Endothelial cell of umbilical vein (primary cell): Measurements from ENCODE around the gene DHRS7B. TPM values are rescaled to one million over a fixed set of nuclear protein-coding genes. Genes with fewer than 3 reads are reported as not detected.

Experiments
- BruUV-seq: library from RNA; stranded (reverse); fragments of 400-500 nt; replicated peaks from 2 replicates; lab custom pipeline; 2021; lab: Mats Ljungman, UMichigan
- CTCF ChIA-PET: fragments of 300-600, 350-600 bp; sonication (Branson Sonifier 250); formaldehyde crosslinking; loops from one replicate; lab custom pipeline; 2021; ENCODE audit warnings: antibody characterized with exemption, inconsistent platforms; lab: Charles Lee
- POLR2A ChIA-PET: fragments of 300-600, 350-600 bp; sonication (Branson Sonifier 250); formaldehyde crosslinking; loops from one replicate; lab custom pipeline; 2021; ENCODE audit warnings: antibody characterized with exemption, inconsistent platforms; lab: Charles Lee
- DNase-seq: peaks from one replicate; pipeline ENCODE4 v3.0.0-alpha.2; 2011; ENCODE audit warnings: low read depth, low spot score
- FAIRE-seq: peaks from 2 replicates; lab custom pipeline; 2011; peaks lifted over from hg19 to GRCh38; lab: Jason Lieb, UNC
- H2AFZ ChIP-seq: 2 replicates; pipeline ENCODE4 v1.6.0; 2012; ENCODE audit warnings: low read depth, low read length, control low read depth, inconsistent platforms
- H3K27ac ChIP-seq: 2 replicates; pipeline ENCODE4 v1.5.1; 2011; ENCODE audit warnings: low read depth, mild to moderate bottlenecking, control low read depth, low read length, moderate library complexity; ENCODE audit not compliant: insufficient read depth
- H3K27me3 ChIP-seq, 2 experiments: 2 replicates each; pipeline versions ENCODE4 v1.6.0 to v1.6.1; 2011; ENCODE audit warnings: low read length in 2 of 2, mixed read lengths in 1 of 2; ENCODE audit not compliant: control insufficient read depth in 2 of 2, insufficient read depth in 2 of 2
- H3K36me3 ChIP-seq, 2 experiments: 2 replicates in 1 of 2; 3 replicates in 1 of 2; pipeline ENCODE4 v1.5.1; 2011; ENCODE audit warnings: low read length in 2 of 2, mild to moderate bottlenecking in 1 of 2, moderate library complexity in 1 of 2; ENCODE audit not compliant: control insufficient read depth in 2 of 2, insufficient read depth in 2 of 2; ENCODE audit errors: extremely low read depth in 1 of 2
- H3K4me1 ChIP-seq: 3 replicates; pipeline ENCODE4 v1.5.1; 2011; ENCODE audit warnings: mild to moderate bottlenecking, low read length; ENCODE audit not compliant: control insufficient read depth, insufficient read depth; ENCODE audit errors: extremely low read depth
- H3K4me2 ChIP-seq: 2 replicates; pipeline ENCODE4 v1.6.1; 2011; ENCODE audit warnings: low read length, control low read depth, mixed read lengths; ENCODE audit not compliant: insufficient read depth
- H3K4me3 ChIP-seq, 3 experiments: fragments of 200-600 bp in 1 of 3; sonication (generic), shearing (Covaris generic) in 1 of 3; replicated peaks in 1 of 3; 2 replicates each; pipeline ENCODE4 v1.5.1; 2011 to 2016; ENCODE audit warnings: control low read depth in 3 of 3, low read length in 3 of 3, mild to moderate bottlenecking in 2 of 3, inconsistent platforms in 1 of 3, low read depth in 1 of 3, moderate library complexity in 1 of 3; ENCODE audit not compliant: insufficient read depth in 1 of 3
- H3K79me2 ChIP-seq: 2 replicates; pipeline ENCODE4 v1.6.0; 2012; ENCODE audit warnings: low read length, inconsistent platforms; ENCODE audit not compliant: control insufficient read depth, insufficient read depth
- H3K9ac ChIP-seq: replicated peaks from 2 replicates; pipeline ENCODE3; 2011; ENCODE audit warnings: low read length, control low read depth; ENCODE audit not compliant: insufficient read depth; ENCODE audit errors: extremely low read depth
- H3K9me1 ChIP-seq: replicated peaks from 3 replicates; pipeline ENCODE4 v1.6.0; 2011; ENCODE audit warnings: mild to moderate bottlenecking, low read length; ENCODE audit not compliant: control insufficient read depth, insufficient read depth; ENCODE audit errors: extremely low read depth
- H3K9me3 ChIP-seq: replicated peaks from 2 replicates; pipeline ENCODE4 v1.5.1; 2012; ENCODE audit warnings: low read length, inconsistent platforms; ENCODE audit not compliant: control insufficient read depth, insufficient read depth
- H4K20me1 ChIP-seq: replicated peaks from 2 replicates; pipeline ENCODE3; 2011; ENCODE audit warnings: mild to moderate bottlenecking, low read length; ENCODE audit not compliant: control insufficient read depth, insufficient read depth; ENCODE audit errors: extremely low read depth
- EZH2 ChIP-seq: IDR thresholded peaks from 2 replicates; pipeline ENCODE4 v1.6.1; 2012; ENCODE audit warnings: borderline replicate concordance, low read depth, mild to moderate bottlenecking, moderate library complexity, low read length, inconsistent platforms; ENCODE audit not compliant: severe bottlenecking
- MYC ChIP-seq: IDR thresholded peaks from one replicate; pipeline ENCODE4 v1.6.1; 2011; ENCODE audit warnings: mild to moderate bottlenecking, low read depth, low read length
- POLR2A ChIP-seq: IDR thresholded peaks from 2 replicates; pipeline ENCODE4 v1.6.1; 2012; ENCODE audit warnings: low read depth, mild to moderate bottlenecking, control low read depth, low read length
- POLR2AphosphoS5 ChIP-seq: IDR thresholded peaks from 2 replicates; pipeline ENCODE4 v1.6.1; 2012; ENCODE audit warnings: low read depth, mild to moderate bottlenecking, control low read depth, low read length, moderate library complexity; ENCODE audit not compliant: insufficient read depth
- dilution Hi-C: fragments of 300-500 bp; cut with MboI; formaldehyde crosslinking; loops from one replicate; pipeline ENCODE4 v1.15.0; 2019; ENCODE audit warnings: low sequenced_read_pairs; ENCODE audit not compliant: extremely low pct_ligation_motif_present
- intact Hi-C: fragments of 100-400 bp; cut with micrococcal nuclease; formaldehyde crosslinking; loops from one replicate; pipeline ENCODE4 v1.10.0; 2022
- polyA plus RNA-seq, 4 experiments: library from polyadenylated mRNA; depleted of rRNA in 3 of 4; stranded (reverse) in 3 of 4; unstranded in 1 of 4; fragments of >200 nt; gene quantifications; 2 replicates each; pipeline versions ENCODE4 v1.2.1 to v1.2.3, GENCODE V29; 2011 to 2012; ENCODE audit warnings: missing spikeins in 1 of 4
- small RNA-seq: library from RNA; depleted of rRNA; stranded (forward); fragments of <200 nt; gene quantifications from one replicate; pipeline ENCODE3, GENCODE V24; 2012; ENCODE audit warnings: low replicate concordance, low read depth; ENCODE audit not compliant: insufficient read depth, insufficient read length
- total RNA-seq: library from RNA; stranded (reverse); gene quantifications from 2 replicates; pipeline ENCODE4 v1.2.3, GENCODE V29; 2021
- TF ChIP-seq, protein P1 (sequence below): IDR thresholded peaks from 2 replicates; pipeline ENCODE4 v1.6.1; 2011; ENCODE audit not compliant: insufficient read depth, insufficient read length

Gene DHRS7B
- total and polyA plus RNA-seq, 2 donors (not counting 3 experiments of a cell fraction or from before 2014, with no cell fraction given), result 14.0 to 28.1 TPM

DNA sequence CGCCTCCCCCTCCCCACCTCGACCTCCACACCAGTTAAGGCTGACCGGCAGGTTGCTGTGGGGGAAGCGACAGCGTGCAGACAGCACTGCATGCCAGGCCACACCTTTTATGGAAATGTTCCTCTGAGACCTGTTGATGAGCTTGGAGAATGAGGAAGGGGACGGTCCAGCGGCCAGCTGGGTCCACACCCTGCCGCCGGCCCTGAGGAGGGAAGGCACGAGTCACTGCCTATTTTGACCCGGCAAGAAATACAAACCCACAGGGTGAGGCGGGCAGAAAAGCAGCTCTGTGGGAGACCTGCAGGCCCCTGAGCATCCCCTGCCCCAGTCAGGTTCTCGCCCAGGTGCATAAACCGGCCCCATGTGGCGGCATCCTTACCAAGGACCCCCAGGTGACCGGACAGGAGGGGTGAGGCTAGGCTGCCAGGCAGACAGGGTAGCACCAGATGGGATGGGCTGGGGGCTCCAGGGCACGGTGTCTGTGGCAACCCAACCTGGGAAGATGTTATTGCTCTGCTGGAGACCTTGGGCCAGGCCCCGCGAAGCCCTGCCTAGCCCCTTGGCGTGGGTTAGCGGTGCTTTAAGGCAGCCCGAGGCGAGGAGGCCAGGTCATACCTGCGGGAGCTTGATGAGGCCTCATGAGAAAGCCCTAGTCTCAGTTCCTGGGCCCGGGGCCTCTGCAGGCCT is 113.7 kb downstream of the DHRS7B start:
- peaks cover 0 to 3% of the 10 kb centered on the region in 2 experiments for H3K27me3 ChIP-seq
- no peak overlapping the region for H3K4me2 ChIP-seq
- H3K9me1 ChIP-seq, result no peaks in the 10 kb centered on the region
- ChIA-PET POLR2A (no interaction called here), CTCF (interaction anchor here (0.6 to 3.1 kb wide), 7 partner anchors 10 to 121 kb away, joined by 3 to 20 read pairs (median 5); partner anchors contain the start of gene DHRS7B)
- no TSS peak for BruUV-seq
- DNase-seq (no peak), FAIRE-seq (no peak)
- peaks cover 0 to 3% of the 10 kb centered on the region in 2 experiments for H3K36me3 ChIP-seq
- no peak overlapping the region for H2AFZ ChIP-seq
- dilution Hi-C loops (no loop called here), intact Hi-C loops (no loop called here)
- TF ChIP-seq EZH2 (no peak), MYC (no peak), POLR2A (no peak), POLR2AphosphoS5 (no peak)
- TF ChIP-seq, protein P1, sequence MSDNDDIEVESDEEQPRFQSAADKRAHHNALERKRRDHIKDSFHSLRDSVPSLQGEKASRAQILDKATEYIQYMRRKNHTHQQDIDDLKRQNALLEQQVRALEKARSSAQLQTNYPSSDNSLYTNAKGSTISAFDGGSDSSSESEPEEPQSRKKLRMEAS, result no peak
- H4K20me1 ChIP-seq, result no peaks in the 10 kb centered on the region
- H3K4me1 ChIP-seq, result no peaks in the 10 kb centered on the region
- H3K27ac ChIP-seq, result no peak overlapping the region
- no peaks in the 10 kb centered on the region for H3K79me2 ChIP-seq
- no peak overlapping the region for H3K4me3 ChIP-seq
- H3K9ac ChIP-seq, result no peak overlapping the region
- H3K9me3 ChIP-seq, result no peaks in the 10 kb centered on the region

Small RNA genes lying within 50 kb of the gene (small RNA-seq; reads per million reads assigned to genes)
- not detected for gene RN7SL426P

Other genes with a start within 250 kb of the DHRS7B start
- gene USP22, start 84.0 kb upstream of the DHRS7B start, total RNA-seq, result 260 and 270 TPM in 2 replicates
- gene USP22, start 84.0 kb upstream of the DHRS7B start, polyA plus RNA-seq, result 204 and 210 TPM in 2 replicates
- gene TMEM11, start 87.2 kb downstream of the DHRS7B start, total RNA-seq, result 27.4 and 28.8 TPM in 2 replicates
- 79.9 and 100 TPM in 2 replicates for gene TMEM11, start 87.2 kb downstream of the DHRS7B start, polyA plus RNA-seq
- gene NATD1, start 126.4 kb downstream of the DHRS7B start, total RNA-seq, result 7.2 and 8.1 TPM in 2 replicates
- gene NATD1, start 126.4 kb downstream of the DHRS7B start, polyA plus RNA-seq, result 6.9 and 7.0 TPM in 2 replicates
- gene MAP2K3, start 157.7 kb downstream of the DHRS7B start, total RNA-seq, result 33.2 and 36.3 TPM in 2 replicates
- 13.5 and 15.3 TPM in 2 replicates for gene MAP2K3, start 157.7 kb downstream of the DHRS7B start, polyA plus RNA-seq
- gene KCNJ12, start 249.4 kb downstream of the DHRS7B start, total RNA-seq, result 0.44 and 0.51 TPM in 2 replicates
- 0.19 and 0.21 TPM in 2 replicates for gene KCNJ12, start 249.4 kb downstream of the DHRS7B start, polyA plus RNA-seq